Measurements from ENCODE around the gene SCO2.

SCO2 gene

GRCh38 chr22:50474710-50475651 is 50.4 kb downstream of the SCO2 start, which contains the start of gene SBF1:
Gene SBF1 (minus strand): TSS chr22:50475035. CDS start chr22:50474840, 195 bp downstream.
- peak; percentile 94 for DNase-seq

- DNase-seq = no peak
Observed at GRCh38 chr22:50473855-50474671, 51.3 kb downstream of the SCO2 start.

Measured in OCI-M1 (cell line).